ENCODE results near the gene MYOG. TPM values are rescaled to one million over a fixed set of nuclear protein-coding genes. Genes with fewer than 3 reads are reported as not detected.

Gene MYOG
- total and polyA plus RNA-seq, 2 experiments from 2014 or later: not detected

- no peak overlapping the region for H3K27ac ChIP-seq (ENCODE audit: low read depth)
- Mint-ChIP-seq H3K4me3 (no peak overlapping the region), H3K36me3 (ENCODE audit: low read depth) (no peaks in the 10 kb centered on the region), H3K27me3 (ENCODE audit: insufficient read depth, low read depth, poor library complexity) (peaks cover 14% of the 10 kb centered on the region), H3K27ac (no peak overlapping the region), H3K9me3 (no peaks in the 10 kb centered on the region; the same call in 2 of the 3 replicates), H3K4me1 (peaks cover 23% of the 10 kb centered on the region)
- TF ChIP-seq JUNB (IDR thresholded peaks at IDR 0.05; ENCODE audit: unreplicated experiment): no peak
- TF ChIP-seq STAT1 (IDR thresholded peaks at IDR 0.05; ENCODE audit: unreplicated experiment): no peak
- TF ChIP-seq ZNF462 (CRISPR knock-in tag; IDR thresholded peaks at IDR 0.05): no peak
- no peak for TF ChIP-seq REST (IDR thresholded peaks at IDR 0.05; ENCODE audit: unreplicated experiment)
- TF ChIP-seq POLR2AphosphoS5 (IDR thresholded peaks at IDR 0.05; ENCODE audit: low read depth): no peak
- TF ChIP-seq CREB1 (CRISPR knock-in tag; IDR thresholded peaks at IDR 0.05; ENCODE audit: low read depth): no peak
- TF ChIP-seq, protein P1, sequence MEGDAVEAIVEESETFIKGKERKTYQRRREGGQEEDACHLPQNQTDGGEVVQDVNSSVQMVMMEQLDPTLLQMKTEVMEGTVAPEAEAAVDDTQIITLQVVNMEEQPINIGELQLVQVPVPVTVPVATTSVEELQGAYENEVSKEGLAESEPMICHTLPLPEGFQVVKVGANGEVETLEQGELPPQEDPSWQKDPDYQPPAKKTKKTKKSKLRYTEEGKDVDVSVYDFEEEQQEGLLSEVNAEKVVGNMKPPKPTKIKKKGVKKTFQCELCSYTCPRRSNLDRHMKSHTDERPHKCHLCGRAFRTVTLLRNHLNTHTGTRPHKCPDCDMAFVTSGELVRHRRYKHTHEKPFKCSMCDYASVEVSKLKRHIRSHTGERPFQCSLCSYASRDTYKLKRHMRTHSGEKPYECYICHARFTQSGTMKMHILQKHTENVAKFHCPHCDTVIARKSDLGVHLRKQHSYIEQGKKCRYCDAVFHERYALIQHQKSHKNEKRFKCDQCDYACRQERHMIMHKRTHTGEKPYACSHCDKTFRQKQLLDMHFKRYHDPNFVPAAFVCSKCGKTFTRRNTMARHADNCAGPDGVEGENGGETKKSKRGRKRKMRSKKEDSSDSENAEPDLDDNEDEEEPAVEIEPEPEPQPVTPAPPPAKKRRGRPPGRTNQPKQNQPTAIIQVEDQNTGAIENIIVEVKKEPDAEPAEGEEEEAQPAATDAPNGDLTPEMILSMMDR (conservative IDR thresholded peaks at IDR 0.05; ENCODE audit: low read depth in 2 of 2): no peak
- TF ChIP-seq, protein P2, sequence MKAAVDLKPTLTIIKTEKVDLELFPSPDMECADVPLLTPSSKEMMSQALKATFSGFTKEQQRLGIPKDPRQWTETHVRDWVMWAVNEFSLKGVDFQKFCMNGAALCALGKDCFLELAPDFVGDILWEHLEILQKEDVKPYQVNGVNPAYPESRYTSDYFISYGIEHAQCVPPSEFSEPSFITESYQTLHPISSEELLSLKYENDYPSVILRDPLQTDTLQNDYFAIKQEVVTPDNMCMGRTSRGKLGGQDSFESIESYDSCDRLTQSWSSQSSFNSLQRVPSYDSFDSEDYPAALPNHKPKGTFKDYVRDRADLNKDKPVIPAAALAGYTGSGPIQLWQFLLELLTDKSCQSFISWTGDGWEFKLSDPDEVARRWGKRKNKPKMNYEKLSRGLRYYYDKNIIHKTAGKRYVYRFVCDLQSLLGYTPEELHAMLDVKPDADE (IDR thresholded peaks at IDR 0.05): no peak
- TF ChIP-seq ZNF331 (CRISPR knock-in tag; IDR thresholded peaks at IDR 0.05; ENCODE audit: low read depth): no peak
- TF ChIP-seq EZH2 (IDR thresholded peaks at IDR 0.05; ENCODE audit: low read depth, unreplicated experiment): no peak
- no peak for TF ChIP-seq EZH2phosphoT487 (IDR thresholded peaks at IDR 0.05; ENCODE audit: unreplicated experiment)
- TF ChIP-seq NANOG (IDR thresholded peaks at IDR 0.05; ENCODE audit: borderline replicate concordance): no peak
- no peak for TF ChIP-seq ZNF114 (CRISPR knock-in tag; IDR thresholded peaks at IDR 0.05)
- no peaks in the 10 kb centered on the region for H4K20me1 ChIP-seq (replicated peaks; ENCODE audit: insufficient read depth)
- H3K9me2 ChIP-seq (ENCODE audit: insufficient read depth): no peaks in the 10 kb centered on the region
- no peaks in the 10 kb centered on the region for H3F3A ChIP-seq (replicated peaks; ENCODE audit: low read depth)
- H3K27me3 ChIP-seq (ENCODE audit: insufficient read depth): no peaks in the 10 kb centered on the region
- ATAC-seq (no peak), DNase-seq (ENCODE audit: low spot score) (no peak)
- H3K4me1 ChIP-seq (ENCODE audit: insufficient read depth): peaks cover 16% of the 10 kb centered on the region; the same call in 1 of the 2 replicates
- no peak overlapping the region for H2AFZ ChIP-seq
- no peak overlapping the region for H3K4me3 ChIP-seq
- H3K4me2 ChIP-seq: no peak overlapping the region
- no peaks in the 10 kb centered on the region for H3K36me3 ChIP-seq (ENCODE audit: insufficient read depth)
- H3K79me2 ChIP-seq (replicated peaks; ENCODE audit: insufficient read depth): no peaks in the 10 kb centered on the region
These were observed 49.3 kb downstream of the MYOG start for GRCh38 chr1:203036537-203036936.
